Chondrocyte (in vitro differentiated cells): Measurements from ENCODE around the gene LYRM1. TPM values are rescaled to one million over a fixed set of nuclear protein-coding genes. Genes with fewer than 3 reads are reported as not detected.
A peak's percentile ranks its signal among the peaks of the same experiment; 100 is the strongest.

Experiments used
- DNase-seq: peaks from one replicate; pipeline ENCODE4 v3.0.0; 2021; ENCODE audit warnings: mixed read lengths, low spot score
- H3K27ac Mint-ChIP-seq: one replicate; pipeline ENCODE4 v1.8.0; 2021; ENCODE audit warnings: mild to moderate bottlenecking, moderate library complexity, mixed read lengths; ENCODE audit not compliant: unreplicated experiment
- H3K27me3 Mint-ChIP-seq: 2 replicates; pipeline ENCODE4 v1.8.0; 2021; ENCODE audit warnings: low read depth, mixed read lengths
- H3K36me3 Mint-ChIP-seq: 2 replicates; pipeline ENCODE4 v1.8.0; 2021; ENCODE audit warnings: low read depth, mixed read lengths
- H3K4me1 Mint-ChIP-seq: 2 replicates; pipeline ENCODE4 v1.8.0; 2021; ENCODE audit warnings: low read depth, mild to moderate bottlenecking, mixed read lengths
- H3K4me3 Mint-ChIP-seq: one replicate; pipeline ENCODE4 v1.8.0; 2021; ENCODE audit warnings: mild to moderate bottlenecking, moderate library complexity, mixed read lengths; ENCODE audit not compliant: unreplicated experiment
- H3K9me3 Mint-ChIP-seq: 2 replicates; pipeline ENCODE4 v1.8.0; 2021; ENCODE audit warnings: low read depth, mixed read lengths
- total RNA-seq: library from RNA; stranded (reverse); gene quantifications from 3 replicates; pipeline ENCODE4 v1.2.1, GENCODE V29; 2021
- TF ChIP-seq, protein P1 (sequence below): fragments of 200-600 bp; sonication (generic); IDR thresholded peaks from 2 replicates; pipeline ENCODE4 v1.5.0; 2021; ENCODE audit warnings: antibody characterized with exemption, mild to moderate bottlenecking, moderate library complexity

The LYRM1 gene
- total RNA-seq, 1 donor from 2014 or later, result 20.1 TPM

- TF ChIP-seq, protein P1, sequence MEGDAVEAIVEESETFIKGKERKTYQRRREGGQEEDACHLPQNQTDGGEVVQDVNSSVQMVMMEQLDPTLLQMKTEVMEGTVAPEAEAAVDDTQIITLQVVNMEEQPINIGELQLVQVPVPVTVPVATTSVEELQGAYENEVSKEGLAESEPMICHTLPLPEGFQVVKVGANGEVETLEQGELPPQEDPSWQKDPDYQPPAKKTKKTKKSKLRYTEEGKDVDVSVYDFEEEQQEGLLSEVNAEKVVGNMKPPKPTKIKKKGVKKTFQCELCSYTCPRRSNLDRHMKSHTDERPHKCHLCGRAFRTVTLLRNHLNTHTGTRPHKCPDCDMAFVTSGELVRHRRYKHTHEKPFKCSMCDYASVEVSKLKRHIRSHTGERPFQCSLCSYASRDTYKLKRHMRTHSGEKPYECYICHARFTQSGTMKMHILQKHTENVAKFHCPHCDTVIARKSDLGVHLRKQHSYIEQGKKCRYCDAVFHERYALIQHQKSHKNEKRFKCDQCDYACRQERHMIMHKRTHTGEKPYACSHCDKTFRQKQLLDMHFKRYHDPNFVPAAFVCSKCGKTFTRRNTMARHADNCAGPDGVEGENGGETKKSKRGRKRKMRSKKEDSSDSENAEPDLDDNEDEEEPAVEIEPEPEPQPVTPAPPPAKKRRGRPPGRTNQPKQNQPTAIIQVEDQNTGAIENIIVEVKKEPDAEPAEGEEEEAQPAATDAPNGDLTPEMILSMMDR, result no peak
Observed at GRCh38 chr16:20906341-20907255, 6.0 kb downstream of the LYRM1 start.

GRCh38 chr16:20910781-20911321 lies 10.3 kb downstream of the LYRM1 start:
- DNase-seq, result no peak
- peak overlapping the region; percentile 98 for H3K27ac Mint-ChIP-seq
- TF ChIP-seq, protein P1, result no peak

More at GRCh38 chr16:20906341-20907255, 6.0 kb downstream of the LYRM1 start:
- Mint-ChIP-seq H3K27me3 (no peaks in the 10 kb centered on the region), H3K4me3 (peak overlapping the region; percentile 44), H3K4me1 (peaks cover 99% of the 10 kb centered on the region), H3K36me3 (no peaks in the 10 kb centered on the region), H3K27ac (peak overlapping the region; percentile 97), H3K9me3 (no peaks in the 10 kb centered on the region)
- DNase-seq, result no peak

GRCh38 chr16:20911361-20911760 lies 10.8 kb downstream of the LYRM1 start:
- peak overlapping the region; percentile 98 for H3K27ac Mint-ChIP-seq
- no peaks in the 10 kb centered on the region for H3K9me3 Mint-ChIP-seq
- peak overlapping the region; percentile 50 for H3K4me3 Mint-ChIP-seq
- H3K27me3 Mint-ChIP-seq, result no peaks in the 10 kb centered on the region
- peaks cover 1% of the 10 kb centered on the region for H3K36me3 Mint-ChIP-seq
- TF ChIP-seq, protein P1, result no peak
- no peak for DNase-seq
- peaks cover 64% of the 10 kb centered on the region for H3K4me1 Mint-ChIP-seq

More at GRCh38 chr16:20910781-20911321, 10.3 kb downstream of the LYRM1 start:
- H3K27me3 Mint-ChIP-seq, result no peaks in the 10 kb centered on the region
- H3K9me3 Mint-ChIP-seq, result no peaks in the 10 kb centered on the region
- no peaks in the 10 kb centered on the region for H3K36me3 Mint-ChIP-seq
- H3K4me3 Mint-ChIP-seq, result no peak overlapping the region
- H3K4me1 Mint-ChIP-seq, result peaks cover 69% of the 10 kb centered on the region

DNA sequence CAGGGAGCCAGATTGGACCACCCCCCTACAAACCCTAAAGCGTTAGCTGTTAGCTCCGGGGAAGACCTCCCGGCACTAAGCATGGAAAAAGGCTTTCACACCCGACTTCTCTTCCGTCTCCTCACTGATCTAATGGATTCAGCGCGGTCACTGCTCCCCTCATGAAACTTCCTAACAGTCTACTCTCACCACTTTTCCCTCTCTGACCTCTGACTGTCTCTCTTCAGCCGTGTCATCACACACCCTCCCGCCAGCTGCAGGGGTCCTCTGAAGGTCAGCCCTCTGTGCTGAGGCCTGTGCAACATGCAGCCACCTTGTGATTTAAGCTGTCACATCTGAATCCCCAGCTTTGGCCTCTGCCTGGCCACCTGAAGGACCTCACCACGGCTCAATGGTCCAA lies 15.7 kb downstream of the LYRM1 start:
- peaks cover 5% of the 10 kb centered on the region for H3K36me3 Mint-ChIP-seq
- no peaks in the 10 kb centered on the region for H3K27me3 Mint-ChIP-seq
- H3K9me3 Mint-ChIP-seq, result no peaks in the 10 kb centered on the region
- no peak overlapping the region for H3K4me3 Mint-ChIP-seq
- H3K27ac Mint-ChIP-seq, result no peak overlapping the region
- no peak for DNase-seq
- TF ChIP-seq, protein P1, result no peak
- H3K4me1 Mint-ChIP-seq, result peaks cover 36% of the 10 kb centered on the region

- Mint-ChIP-seq H3K27me3 (no peaks in the 10 kb centered on the region), H3K27ac (no peak overlapping the region), H3K36me3 (peaks cover 5% of the 10 kb centered on the region), H3K4me1 (peaks cover 29% of the 10 kb centered on the region), H3K9me3 (no peaks in the 10 kb centered on the region), H3K4me3 (no peak overlapping the region)
- TF ChIP-seq, protein P1, result no peak
- no peak for DNase-seq
Observed at GRCh38 chr16:20916942-20917341, 16.4 kb downstream of the LYRM1 start.
